ENCODE data around the gene SDF4. TPM values are rescaled to one million over a fixed set of nuclear protein-coding genes. Genes with fewer than 3 reads are reported as not detected.

Gene SDF4
- total and polyA plus RNA-seq, 2 experiments from 2014 or later, result 45.0 to 62.6 TPM

DNA sequence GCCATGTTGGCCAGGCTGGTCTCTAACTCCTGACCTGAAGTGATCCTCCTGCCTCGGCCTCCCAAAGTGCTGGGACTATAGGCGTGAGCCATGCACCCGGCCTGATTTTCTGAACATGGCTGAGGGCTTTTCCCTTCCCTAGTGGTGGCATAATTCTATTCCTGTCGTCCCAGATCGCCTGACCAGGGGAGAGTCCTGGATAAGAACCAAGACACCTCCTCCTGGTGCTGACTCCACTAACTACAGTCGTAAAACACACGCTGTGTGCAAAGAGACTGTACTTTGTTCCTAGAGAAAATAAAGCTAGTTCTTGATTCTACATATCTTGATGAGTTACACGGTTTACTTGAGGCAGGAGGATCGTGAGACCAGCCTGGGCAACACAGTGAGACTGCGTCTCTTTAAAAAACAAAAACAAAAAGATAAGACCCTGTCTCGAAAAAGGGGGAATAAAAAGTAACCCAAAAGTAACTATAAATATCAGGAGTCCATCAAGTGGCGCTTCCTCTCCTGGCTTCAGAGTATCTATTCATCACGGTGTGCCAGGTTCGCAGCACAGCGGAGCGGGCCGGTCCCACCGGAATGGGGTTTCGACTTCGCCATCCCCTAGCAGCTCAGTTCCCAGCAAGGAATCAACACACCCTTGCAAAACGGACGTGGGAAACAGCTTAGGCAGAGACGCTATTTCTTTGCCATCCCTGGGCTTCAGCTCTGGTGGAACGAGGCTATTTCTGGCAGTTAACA lies 973 bp downstream of the SDF4 start:
- peak overlapping the region; percentile 52; the same call in 1 of the 2 replicates for H2AFZ ChIP-seq
- peak overlapping the region; percentile 95 for H3K4me2 ChIP-seq
- peaks cover 8% of the 10 kb centered on the region for H4K20me1 ChIP-seq (replicated peaks; ENCODE audit: insufficient read depth)
- Mint-ChIP-seq H3K4me3 (peak overlapping the region; percentile 94), H3K4me1 (peaks cover 18% of the 10 kb centered on the region), H3K36me3 (ENCODE audit: low read depth) (peaks cover 26% of the 10 kb centered on the region), H3K27me3 (ENCODE audit: insufficient read depth, low read depth, poor library complexity) (peaks cover 15% of the 10 kb centered on the region), H3K9me3 (peaks cover 10% of the 10 kb centered on the region), H3K27ac (peak overlapping the region; percentile 89)
- H3K4me1 ChIP-seq (ENCODE audit: insufficient read depth), result peaks cover 6% of the 10 kb centered on the region
- H3K36me3 ChIP-seq (ENCODE audit: insufficient read depth), result no peaks in the 10 kb centered on the region
- ATAC-seq (peak; percentile 10), DNase-seq (ENCODE audit: low spot score) (no peak)
- peaks cover 40% of the 10 kb centered on the region for H3K79me2 ChIP-seq (replicated peaks; ENCODE audit: insufficient read depth)
- H3K4me3 ChIP-seq, result peak overlapping the region; percentile 93
- H3K27me3 ChIP-seq (ENCODE audit: insufficient read depth), result no peaks in the 10 kb centered on the region
- no peaks in the 10 kb centered on the region for H3K9me2 ChIP-seq (ENCODE audit: insufficient read depth)
- H3F3A ChIP-seq (replicated peaks; ENCODE audit: low read depth), result peaks cover 10% of the 10 kb centered on the region; the same call in 1 of the 2 replicates
- H3K27ac ChIP-seq (ENCODE audit: low read depth), result 0 out of 2 replicates have a peak overlapping the region, but pooled peaks have one; percentile 55
- TF ChIP-seq, protein P1, sequence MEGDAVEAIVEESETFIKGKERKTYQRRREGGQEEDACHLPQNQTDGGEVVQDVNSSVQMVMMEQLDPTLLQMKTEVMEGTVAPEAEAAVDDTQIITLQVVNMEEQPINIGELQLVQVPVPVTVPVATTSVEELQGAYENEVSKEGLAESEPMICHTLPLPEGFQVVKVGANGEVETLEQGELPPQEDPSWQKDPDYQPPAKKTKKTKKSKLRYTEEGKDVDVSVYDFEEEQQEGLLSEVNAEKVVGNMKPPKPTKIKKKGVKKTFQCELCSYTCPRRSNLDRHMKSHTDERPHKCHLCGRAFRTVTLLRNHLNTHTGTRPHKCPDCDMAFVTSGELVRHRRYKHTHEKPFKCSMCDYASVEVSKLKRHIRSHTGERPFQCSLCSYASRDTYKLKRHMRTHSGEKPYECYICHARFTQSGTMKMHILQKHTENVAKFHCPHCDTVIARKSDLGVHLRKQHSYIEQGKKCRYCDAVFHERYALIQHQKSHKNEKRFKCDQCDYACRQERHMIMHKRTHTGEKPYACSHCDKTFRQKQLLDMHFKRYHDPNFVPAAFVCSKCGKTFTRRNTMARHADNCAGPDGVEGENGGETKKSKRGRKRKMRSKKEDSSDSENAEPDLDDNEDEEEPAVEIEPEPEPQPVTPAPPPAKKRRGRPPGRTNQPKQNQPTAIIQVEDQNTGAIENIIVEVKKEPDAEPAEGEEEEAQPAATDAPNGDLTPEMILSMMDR (conservative IDR thresholded peaks at IDR 0.05; ENCODE audit: low read depth in 2 of 2), result 0 out of 4 replicates have a peak, but pooled peaks of 1 of the 2 experiments have one; percentile 12
- TF ChIP-seq ZNF114 (CRISPR knock-in tag; IDR thresholded peaks at IDR 0.05), result no peak

DNA sequence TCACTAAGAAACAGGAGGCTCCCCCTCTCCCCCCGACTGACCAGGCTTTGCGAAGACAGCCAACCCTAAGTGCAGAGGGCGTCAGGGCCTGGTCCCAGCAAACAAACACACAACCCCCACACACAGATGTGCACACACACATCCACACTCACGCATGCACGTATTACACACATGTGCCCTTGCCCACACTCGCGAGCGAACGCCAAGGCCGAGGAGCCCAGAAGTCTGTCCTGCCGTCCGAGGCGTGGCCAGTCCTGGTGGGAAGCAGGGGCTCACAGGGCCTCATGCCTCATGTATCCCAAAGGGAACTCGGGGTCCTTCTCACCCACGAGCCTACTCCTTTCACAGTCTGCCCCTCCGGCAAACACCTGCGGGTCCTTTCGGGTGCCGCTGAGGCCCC lies 2.0 kb downstream of the SDF4 start:
- Mint-ChIP-seq H3K27ac (peak overlapping the region; percentile 71; the same call in 1 of the 2 replicates), H3K9me3 (peaks cover 10% of the 10 kb centered on the region), H3K36me3 (ENCODE audit: low read depth) (peaks cover 33% of the 10 kb centered on the region), H3K27me3 (ENCODE audit: insufficient read depth, low read depth, poor library complexity) (peaks cover 18% of the 10 kb centered on the region), H3K4me3 (peak overlapping the region; percentile 36; the same call in 2 of the 3 replicates), H3K4me1 (peaks cover 18% of the 10 kb centered on the region)
- H3K4me1 ChIP-seq (ENCODE audit: insufficient read depth), result peaks cover 6% of the 10 kb centered on the region
- no peaks in the 10 kb centered on the region for H3K36me3 ChIP-seq (ENCODE audit: insufficient read depth)
- H3K9me2 ChIP-seq (ENCODE audit: insufficient read depth), result no peaks in the 10 kb centered on the region
- H3K79me2 ChIP-seq (replicated peaks; ENCODE audit: insufficient read depth), result peaks cover 40% of the 10 kb centered on the region
- no peaks in the 10 kb centered on the region for H3K27me3 ChIP-seq (ENCODE audit: insufficient read depth)
- no peak for DNase-seq (ENCODE audit: low spot score)
- no peak for ATAC-seq
- H3F3A ChIP-seq (replicated peaks; ENCODE audit: low read depth), result peaks cover 10% of the 10 kb centered on the region; the same call in 1 of the 2 replicates
- H2AFZ ChIP-seq, result no peak overlapping the region
- H4K20me1 ChIP-seq (replicated peaks; ENCODE audit: insufficient read depth), result peaks cover 8% of the 10 kb centered on the region
- H3K4me3 ChIP-seq, result no peak overlapping the region
- no peak overlapping the region for H3K4me2 ChIP-seq
- no peak overlapping the region for H3K27ac ChIP-seq (ENCODE audit: low read depth)
- TF ChIP-seq ZNF114 (CRISPR knock-in tag; IDR thresholded peaks at IDR 0.05) (no peak), EZH2phosphoT487 (IDR thresholded peaks at IDR 0.05; ENCODE audit: unreplicated experiment) (no peak), STAT1 (IDR thresholded peaks at IDR 0.05; ENCODE audit: unreplicated experiment) (no peak), CREB1 (CRISPR knock-in tag; IDR thresholded peaks at IDR 0.05; ENCODE audit: low read depth) (no peak), NANOG (IDR thresholded peaks at IDR 0.05; ENCODE audit: borderline replicate concordance) (no peak), ZNF331 (CRISPR knock-in tag; IDR thresholded peaks at IDR 0.05; ENCODE audit: low read depth) (no peak), POLR2AphosphoS5 (IDR thresholded peaks at IDR 0.05; ENCODE audit: low read depth) (no peak), JUNB (IDR thresholded peaks at IDR 0.05; ENCODE audit: unreplicated experiment) (no peak)
- TF ChIP-seq, protein P2, sequence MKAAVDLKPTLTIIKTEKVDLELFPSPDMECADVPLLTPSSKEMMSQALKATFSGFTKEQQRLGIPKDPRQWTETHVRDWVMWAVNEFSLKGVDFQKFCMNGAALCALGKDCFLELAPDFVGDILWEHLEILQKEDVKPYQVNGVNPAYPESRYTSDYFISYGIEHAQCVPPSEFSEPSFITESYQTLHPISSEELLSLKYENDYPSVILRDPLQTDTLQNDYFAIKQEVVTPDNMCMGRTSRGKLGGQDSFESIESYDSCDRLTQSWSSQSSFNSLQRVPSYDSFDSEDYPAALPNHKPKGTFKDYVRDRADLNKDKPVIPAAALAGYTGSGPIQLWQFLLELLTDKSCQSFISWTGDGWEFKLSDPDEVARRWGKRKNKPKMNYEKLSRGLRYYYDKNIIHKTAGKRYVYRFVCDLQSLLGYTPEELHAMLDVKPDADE (IDR thresholded peaks at IDR 0.05), result no peak
- TF ChIP-seq, protein P1 (conservative IDR thresholded peaks at IDR 0.05; ENCODE audit: low read depth in 2 of 2), result no peak
- TF ChIP-seq, protein P3, sequence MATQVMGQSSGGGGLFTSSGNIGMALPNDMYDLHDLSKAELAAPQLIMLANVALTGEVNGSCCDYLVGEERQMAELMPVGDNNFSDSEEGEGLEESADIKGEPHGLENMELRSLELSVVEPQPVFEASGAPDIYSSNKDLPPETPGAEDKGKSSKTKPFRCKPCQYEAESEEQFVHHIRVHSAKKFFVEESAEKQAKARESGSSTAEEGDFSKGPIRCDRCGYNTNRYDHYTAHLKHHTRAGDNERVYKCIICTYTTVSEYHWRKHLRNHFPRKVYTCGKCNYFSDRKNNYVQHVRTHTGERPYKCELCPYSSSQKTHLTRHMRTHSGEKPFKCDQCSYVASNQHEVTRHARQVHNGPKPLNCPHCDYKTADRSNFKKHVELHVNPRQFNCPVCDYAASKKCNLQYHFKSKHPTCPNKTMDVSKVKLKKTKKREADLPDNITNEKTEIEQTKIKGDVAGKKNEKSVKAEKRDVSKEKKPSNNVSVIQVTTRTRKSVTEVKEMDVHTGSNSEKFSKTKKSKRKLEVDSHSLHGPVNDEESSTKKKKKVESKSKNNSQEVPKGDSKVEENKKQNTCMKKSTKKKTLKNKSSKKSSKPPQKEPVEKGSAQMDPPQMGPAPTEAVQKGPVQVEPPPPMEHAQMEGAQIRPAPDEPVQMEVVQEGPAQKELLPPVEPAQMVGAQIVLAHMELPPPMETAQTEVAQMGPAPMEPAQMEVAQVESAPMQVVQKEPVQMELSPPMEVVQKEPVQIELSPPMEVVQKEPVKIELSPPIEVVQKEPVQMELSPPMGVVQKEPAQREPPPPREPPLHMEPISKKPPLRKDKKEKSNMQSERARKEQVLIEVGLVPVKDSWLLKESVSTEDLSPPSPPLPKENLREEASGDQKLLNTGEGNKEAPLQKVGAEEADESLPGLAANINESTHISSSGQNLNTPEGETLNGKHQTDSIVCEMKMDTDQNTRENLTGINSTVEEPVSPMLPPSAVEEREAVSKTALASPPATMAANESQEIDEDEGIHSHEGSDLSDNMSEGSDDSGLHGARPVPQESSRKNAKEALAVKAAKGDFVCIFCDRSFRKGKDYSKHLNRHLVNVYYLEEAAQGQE (IDR thresholded peaks at IDR 0.05; ENCODE audit: unreplicated experiment), result no peak
